ENCODE results near the gene HTT.

Gene HTT

DNA sequence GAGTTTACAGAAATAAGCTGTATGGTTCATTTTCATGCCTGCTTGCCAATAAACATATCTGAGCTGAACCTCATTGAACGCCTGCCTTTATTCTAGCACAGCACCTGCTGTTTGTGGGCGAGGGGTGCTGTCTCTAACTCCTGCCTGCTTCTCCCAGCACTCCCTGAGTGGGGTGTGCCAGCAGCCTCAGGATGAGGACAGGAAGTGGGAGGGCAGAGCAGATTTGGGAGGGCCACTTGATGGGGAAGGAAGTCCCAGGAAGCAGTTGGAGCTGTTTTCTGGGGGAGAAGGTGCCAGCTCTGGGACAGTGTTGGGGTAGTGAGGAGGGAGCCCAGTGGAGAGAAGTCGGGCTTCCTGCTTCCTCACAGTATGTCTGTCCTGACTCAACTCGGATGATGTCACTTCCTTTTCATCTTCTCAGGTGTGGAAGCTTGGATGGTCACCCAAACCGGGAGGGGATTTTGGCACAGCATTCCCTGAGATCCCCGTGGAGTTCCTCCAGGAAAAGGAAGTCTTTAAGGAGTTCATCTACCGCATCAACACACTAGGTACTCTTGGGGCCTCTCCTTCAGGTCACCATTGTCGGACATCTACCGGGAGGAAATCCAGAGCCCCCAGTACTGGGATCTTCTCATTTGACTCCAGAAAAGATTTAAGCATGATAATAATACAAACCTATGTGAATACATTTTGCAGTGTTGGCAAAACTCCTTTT, 145.4 kb downstream of the HTT start:
- no peak overlapping the region for H3K4me3 ChIP-seq (ENCODE audit: low read length)
- TF ChIP-seq, protein P1, sequence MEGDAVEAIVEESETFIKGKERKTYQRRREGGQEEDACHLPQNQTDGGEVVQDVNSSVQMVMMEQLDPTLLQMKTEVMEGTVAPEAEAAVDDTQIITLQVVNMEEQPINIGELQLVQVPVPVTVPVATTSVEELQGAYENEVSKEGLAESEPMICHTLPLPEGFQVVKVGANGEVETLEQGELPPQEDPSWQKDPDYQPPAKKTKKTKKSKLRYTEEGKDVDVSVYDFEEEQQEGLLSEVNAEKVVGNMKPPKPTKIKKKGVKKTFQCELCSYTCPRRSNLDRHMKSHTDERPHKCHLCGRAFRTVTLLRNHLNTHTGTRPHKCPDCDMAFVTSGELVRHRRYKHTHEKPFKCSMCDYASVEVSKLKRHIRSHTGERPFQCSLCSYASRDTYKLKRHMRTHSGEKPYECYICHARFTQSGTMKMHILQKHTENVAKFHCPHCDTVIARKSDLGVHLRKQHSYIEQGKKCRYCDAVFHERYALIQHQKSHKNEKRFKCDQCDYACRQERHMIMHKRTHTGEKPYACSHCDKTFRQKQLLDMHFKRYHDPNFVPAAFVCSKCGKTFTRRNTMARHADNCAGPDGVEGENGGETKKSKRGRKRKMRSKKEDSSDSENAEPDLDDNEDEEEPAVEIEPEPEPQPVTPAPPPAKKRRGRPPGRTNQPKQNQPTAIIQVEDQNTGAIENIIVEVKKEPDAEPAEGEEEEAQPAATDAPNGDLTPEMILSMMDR (conservative IDR thresholded peaks at IDR 0.05; ENCODE audit: low read depth, low read length): no peak

DNA sequence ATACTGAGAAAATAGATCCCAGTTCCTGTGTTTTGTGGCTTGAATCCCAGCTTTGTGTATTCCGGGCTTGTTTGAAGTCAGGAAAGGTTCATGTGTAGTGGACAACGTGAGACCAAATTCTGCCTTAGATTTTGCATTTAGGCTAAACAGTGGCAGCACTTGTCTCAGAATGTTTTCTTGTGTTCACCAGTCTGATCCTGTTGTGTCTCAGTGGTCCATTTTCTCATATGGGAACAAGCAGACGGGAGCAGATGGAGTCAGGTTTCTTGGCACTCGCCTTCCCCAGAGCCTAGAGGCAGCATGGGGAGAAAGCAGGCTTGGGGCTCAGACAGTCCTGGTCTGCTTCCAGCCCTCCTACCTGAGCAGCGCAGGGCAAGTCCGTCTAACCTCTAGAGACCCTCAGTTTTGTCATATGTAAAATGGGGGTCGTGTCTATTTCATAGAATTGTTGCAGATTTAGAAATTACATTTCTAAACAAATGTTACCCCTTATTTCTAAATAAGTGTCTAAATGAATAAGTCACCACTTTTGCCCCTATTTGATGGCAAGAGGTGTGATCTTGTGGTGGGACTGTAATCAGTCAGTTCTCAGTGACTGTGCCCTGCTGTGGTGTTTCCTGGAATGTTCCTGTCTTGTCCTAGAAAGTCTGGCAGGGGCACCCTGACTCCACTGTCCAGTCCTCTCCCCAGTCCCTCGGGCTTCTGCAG, 146.1 kb downstream of the HTT start:
- DNase-seq (ENCODE audit: low read depth): no peak
- TF ChIP-seq, protein P1 (conservative IDR thresholded peaks at IDR 0.05; ENCODE audit: low read depth, low read length): no peak

More for the DNA sequence above, 145.4 kb downstream of the HTT start:
- no peak for DNase-seq (ENCODE audit: low read depth)

DNA sequence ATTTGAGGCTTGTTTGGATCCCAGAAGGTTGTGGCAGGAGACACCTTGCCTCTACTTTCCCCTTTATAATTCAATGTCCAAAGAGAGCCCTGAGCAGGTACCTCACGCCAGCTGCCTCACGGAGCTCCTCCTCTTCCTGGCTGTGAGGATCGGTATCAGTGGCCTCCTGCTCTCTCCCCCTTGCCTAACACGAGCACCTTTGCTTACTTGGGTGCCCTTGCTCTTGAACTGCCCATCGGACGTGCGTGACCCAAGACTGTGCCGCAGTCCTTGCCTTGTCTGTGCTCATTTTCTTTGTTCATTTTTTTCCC, 146.7 kb downstream of the HTT start:
- TF ChIP-seq, protein P1 (conservative IDR thresholded peaks at IDR 0.05; ENCODE audit: low read depth, low read length): no peak
- no peak for DNase-seq (ENCODE audit: low read depth)
- no peak overlapping the region for H3K4me3 ChIP-seq (ENCODE audit: low read length)

More for the DNA sequence above, 146.1 kb downstream of the HTT start:
- H3K4me3 ChIP-seq (ENCODE audit: low read length): no peak overlapping the region

DNA sequence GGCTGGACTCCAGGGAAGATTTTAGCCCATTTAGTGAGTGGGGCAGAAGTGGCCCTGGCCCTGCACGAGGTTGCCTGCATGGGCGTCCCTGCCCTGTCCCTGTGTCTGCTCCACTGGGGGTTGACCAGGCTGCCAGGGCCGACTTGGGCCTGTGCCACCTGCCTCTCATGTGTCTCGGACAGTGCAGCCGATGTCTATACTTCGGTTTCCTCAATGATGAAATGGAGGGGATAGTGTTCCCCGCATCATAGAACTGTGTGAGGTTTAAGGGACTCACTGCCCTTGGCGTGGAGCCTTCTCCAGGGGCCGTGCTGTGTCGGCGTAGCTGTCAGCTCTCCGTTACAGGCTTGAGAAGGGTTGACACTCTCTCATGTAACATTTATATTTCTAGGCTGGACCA, 147.5 kb downstream of the HTT start:
- TF ChIP-seq, protein P1 (conservative IDR thresholded peaks at IDR 0.05; ENCODE audit: low read depth, low read length): no peak
- H3K4me3 ChIP-seq (ENCODE audit: low read length): no peak overlapping the region
- DNase-seq (ENCODE audit: low read depth): no peak

DNA sequence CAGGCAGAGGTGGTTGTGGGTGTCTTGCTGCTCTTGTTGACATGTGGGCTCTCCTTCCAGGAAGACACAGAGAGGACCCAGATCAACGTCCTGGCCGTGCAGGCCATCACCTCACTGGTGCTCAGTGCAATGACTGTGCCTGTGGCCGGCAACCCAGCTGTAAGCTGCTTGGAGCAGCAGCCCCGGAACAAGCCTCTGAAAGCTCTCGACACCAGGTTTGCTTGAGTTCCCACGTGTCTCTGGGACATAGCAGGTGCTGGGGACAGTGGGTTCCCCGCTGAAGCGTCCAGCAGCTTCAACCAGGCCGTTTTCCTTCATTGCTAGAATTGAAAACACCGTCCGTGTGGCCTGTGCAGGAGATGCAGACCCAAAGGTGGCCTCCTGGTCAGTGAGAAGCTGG, 148.9 kb downstream of the HTT start:
- DNase-seq (ENCODE audit: low read depth): no peak
- no peak overlapping the region for H3K4me3 ChIP-seq (ENCODE audit: low read length)
- TF ChIP-seq, protein P1 (conservative IDR thresholded peaks at IDR 0.05; ENCODE audit: low read depth, low read length): no peak

DNA sequence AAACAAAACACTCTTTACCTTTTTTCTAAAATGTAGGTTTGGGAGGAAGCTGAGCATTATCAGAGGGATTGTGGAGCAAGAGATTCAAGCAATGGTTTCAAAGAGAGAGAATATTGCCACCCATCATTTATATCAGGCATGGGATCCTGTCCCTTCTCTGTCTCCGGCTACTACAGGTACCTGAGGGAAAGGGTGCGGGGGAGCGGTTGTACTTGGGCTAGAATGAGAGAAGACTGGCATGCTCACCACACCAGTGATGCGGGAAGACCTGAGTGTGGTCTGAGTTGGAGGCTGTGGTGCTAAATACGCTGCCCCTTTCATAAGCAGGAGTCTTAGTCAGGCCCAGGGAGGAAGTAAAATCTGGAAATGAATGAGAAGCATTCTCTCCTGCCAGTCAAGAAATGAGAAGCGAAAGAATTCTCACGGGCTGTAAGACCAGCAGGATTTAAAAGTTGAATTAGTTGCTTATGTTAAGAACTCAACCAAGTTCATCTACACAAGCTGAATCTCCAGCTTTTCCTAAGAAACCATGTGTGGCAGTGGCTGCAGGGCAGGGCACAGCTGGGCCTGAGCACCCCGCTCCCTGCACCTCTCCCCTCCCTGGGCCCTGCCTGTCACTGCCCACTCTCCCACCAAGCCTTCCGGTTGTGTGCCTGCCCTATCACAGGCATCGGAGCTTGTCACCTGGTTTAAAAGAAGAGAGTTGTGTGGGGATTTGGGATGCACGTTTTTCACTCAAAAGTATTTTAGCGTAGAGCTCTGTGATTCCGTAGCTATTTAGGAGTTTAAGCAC, 149.7 kb downstream of the HTT start:
- TF ChIP-seq, protein P1 (conservative IDR thresholded peaks at IDR 0.05; ENCODE audit: low read depth, low read length): no peak
- DNase-seq (ENCODE audit: low read depth): no peak
- H3K4me3 ChIP-seq (ENCODE audit: low read length): no peak overlapping the region
